ENCODE measurements around the gene JUN. TPM values are rescaled to one million over a fixed set of nuclear protein-coding genes. Genes with fewer than 3 reads are reported as not detected.

JUN gene
- total and polyA plus RNA-seq, 2 of the 13 experiments (the other 11 are each of a cell fraction or from before 2014, with no cell fraction given), result 18.2 to 22.3 TPM

- TF ChIP-seq PRDM4 (CRISPR knock-in tag; IDR thresholded peaks at IDR 0.05; ENCODE audit: borderline replicate concordance), result no peak
- TF ChIP-seq ZNF879 (CRISPR knock-in tag; IDR thresholded peaks at IDR 0.05), result no peak
- TF ChIP-seq ZNF441 (CRISPR knock-in tag; IDR thresholded peaks at IDR 0.05; ENCODE audit: borderline replicate concordance), result no peak
- TF ChIP-seq NCOA2 (CRISPR knock-in tag; IDR thresholded peaks at IDR 0.05), result peak; percentile 47; the same call in 1 of the 2 replicates
- TF ChIP-seq POLR2G (IDR thresholded peaks at IDR 0.05; ENCODE audit: low read depth, low read length), result no peak
- no peak for TF ChIP-seq FOXA1 (IDR thresholded peaks at IDR 0.05)
- TF ChIP-seq FOXA1 (CRISPR knock-in tag; IDR thresholded peaks at IDR 0.05), result peak; percentile 87
- no peak for TF ChIP-seq RORA (CRISPR knock-in tag; IDR thresholded peaks at IDR 0.05)
- peak; percentile 40; the same call in 1 of the 2 replicates for TF ChIP-seq THAP11 (CRISPR knock-in tag; IDR thresholded peaks at IDR 0.05)
- no peak for TF ChIP-seq SIX1 (CRISPR knock-in tag; IDR thresholded peaks at IDR 0.05; ENCODE audit: borderline replicate concordance)
- TF ChIP-seq FUBP1 (CRISPR knock-in tag; IDR thresholded peaks at IDR 0.05; ENCODE audit: borderline replicate concordance), result no peak
- no peak for TF ChIP-seq ATF2 (CRISPR knock-in tag; IDR thresholded peaks at IDR 0.05)
- peak; percentile 45; the same call in 1 of the 2 replicates for TF ChIP-seq SOX5 (CRISPR knock-in tag; IDR thresholded peaks at IDR 0.05; ENCODE audit: borderline replicate concordance)
- no peak for TF ChIP-seq XBP1 (CRISPR knock-in tag; IDR thresholded peaks at IDR 0.05)
- no peak for TF ChIP-seq SMAD1 (CRISPR knock-in tag; IDR thresholded peaks at IDR 0.05; ENCODE audit: borderline replicate concordance, low read depth)
- TF ChIP-seq MXD4 (CRISPR knock-in tag; IDR thresholded peaks at IDR 0.05), result no peak
- TF ChIP-seq ZNF282 (IDR thresholded peaks at IDR 0.05; ENCODE audit: partially characterized antibody), result no peak
Measured at GRCh38 chr1:58815069-58815685, 31.3 kb upstream of the JUN start (continued).

Measured in HepG2 (cell line).